Upper lobe of left lung (tissue), 4 donors: ENCODE measurements around the gene MCF2L.

Experiments used
- POLR2A ChIP-seq, 4 donors: fragments of 450-650 bp; IDR thresholded peaks; one replicate each; pipeline ENCODE4 v1.5.1; 2016 to 2017; ENCODE audit warnings: antibody characterized with exemption in 4 of 4, mild to moderate bottlenecking in 2 of 4
- TF ChIP-seq, protein P1 (sequence below), 6 experiments: fragments of 450-650 bp in 4 of 6; fragments of 200-600 bp in 2 of 6; sonication (generic) in 2 of 6; IDR thresholded peaks; one replicate each; pipeline ENCODE4 v1.5.1; 2016 to 2019; ENCODE audit warnings: antibody characterized with exemption in 6 of 6

GRCh38 chr13:113042456-113042855 lies 73.4 kb downstream of the MCF2L start:
- TF ChIP-seq, protein P1, sequence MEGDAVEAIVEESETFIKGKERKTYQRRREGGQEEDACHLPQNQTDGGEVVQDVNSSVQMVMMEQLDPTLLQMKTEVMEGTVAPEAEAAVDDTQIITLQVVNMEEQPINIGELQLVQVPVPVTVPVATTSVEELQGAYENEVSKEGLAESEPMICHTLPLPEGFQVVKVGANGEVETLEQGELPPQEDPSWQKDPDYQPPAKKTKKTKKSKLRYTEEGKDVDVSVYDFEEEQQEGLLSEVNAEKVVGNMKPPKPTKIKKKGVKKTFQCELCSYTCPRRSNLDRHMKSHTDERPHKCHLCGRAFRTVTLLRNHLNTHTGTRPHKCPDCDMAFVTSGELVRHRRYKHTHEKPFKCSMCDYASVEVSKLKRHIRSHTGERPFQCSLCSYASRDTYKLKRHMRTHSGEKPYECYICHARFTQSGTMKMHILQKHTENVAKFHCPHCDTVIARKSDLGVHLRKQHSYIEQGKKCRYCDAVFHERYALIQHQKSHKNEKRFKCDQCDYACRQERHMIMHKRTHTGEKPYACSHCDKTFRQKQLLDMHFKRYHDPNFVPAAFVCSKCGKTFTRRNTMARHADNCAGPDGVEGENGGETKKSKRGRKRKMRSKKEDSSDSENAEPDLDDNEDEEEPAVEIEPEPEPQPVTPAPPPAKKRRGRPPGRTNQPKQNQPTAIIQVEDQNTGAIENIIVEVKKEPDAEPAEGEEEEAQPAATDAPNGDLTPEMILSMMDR (IDR thresholded peaks at IDR 0.05), result no peak
- TF ChIP-seq POLR2A (IDR thresholded peaks at IDR 0.05), result no peak
